ENCODE results near the gene FBXL7.

Gene FBXL7

GRCh38 chr5:15502208-15502607 is 2.2 kb downstream of the FBXL7 start:
- DNase-seq, result no peak

- DNase-seq, result no peak
Measured at GRCh38 chr5:15506146-15506545, 6.2 kb downstream of the FBXL7 start.

GRCh38 chr5:15506897-15507296 is 6.9 kb downstream of the FBXL7 start:
- DNase-seq, result no peak

GRCh38 chr5:15510092-15510491 is 10.1 kb downstream of the FBXL7 start:
- DNase-seq, result no peak

- no peak for DNase-seq
Measured at GRCh38 chr5:15510831-15511230, 10.9 kb downstream of the FBXL7 start.

GRCh38 chr5:15513431-15513830 is 13.5 kb downstream of the FBXL7 start:
- DNase-seq, result no peak

GRCh38 chr5:15513911-15514310 is 13.9 kb downstream of the FBXL7 start:
- no peak for DNase-seq

GRCh38 chr5:15515229-15515628 is 15.2 kb downstream of the FBXL7 start:
- DNase-seq, result no peak

GRCh38 chr5:15516486-15516885 is 16.5 kb downstream of the FBXL7 start:
- no peak for DNase-seq

- no peak for DNase-seq
Measured at GRCh38 chr5:15518786-15519185, 18.8 kb downstream of the FBXL7 start.

GRCh38 chr5:15520856-15521255 is 20.9 kb downstream of the FBXL7 start:
- DNase-seq, result no peak

GRCh38 chr5:15521381-15522186 is 21.6 kb downstream of the FBXL7 start:
- DNase-seq, result no peak

GRCh38 chr5:15522187-15522520 is 22.2 kb downstream of the FBXL7 start:
- no peak for DNase-seq

- DNase-seq, result no peak
Measured at GRCh38 chr5:15524712-15525111, 24.7 kb downstream of the FBXL7 start.

- DNase-seq, result no peak
Measured at GRCh38 chr5:15525703-15526275, 25.8 kb downstream of the FBXL7 start.

- DNase-seq, result no peak
Measured at GRCh38 chr5:15526413-15526812, 26.4 kb downstream of the FBXL7 start.

- DNase-seq, result no peak
Measured at GRCh38 chr5:15528476-15528875, 28.5 kb downstream of the FBXL7 start.

GRCh38 chr5:15529013-15529412 is 29.0 kb downstream of the FBXL7 start:
- no peak for DNase-seq

- no peak for DNase-seq
Measured at GRCh38 chr5:15529821-15530220, 29.8 kb downstream of the FBXL7 start.

GRCh38 chr5:15533129-15533893 is 33.3 kb downstream of the FBXL7 start:
- DNase-seq, result no peak

GRCh38 chr5:15535938-15536337 is 36.0 kb downstream of the FBXL7 start:
- DNase-seq, result no peak

GRCh38 chr5:15538516-15538915 is 38.5 kb downstream of the FBXL7 start:
- DNase-seq, result no peak

GRCh38 chr5:15539951-15540350 is 40.0 kb downstream of the FBXL7 start:
- no peak for DNase-seq

- DNase-seq, result no peak
Measured at GRCh38 chr5:15544039-15544438, 44.1 kb downstream of the FBXL7 start.
